ENCODE results near the gene UCHL5.
A peak's percentile ranks its signal among the peaks of the same experiment; 100 is the strongest.
"Not testable (repeated sequence)": the region's sequence is repeated elsewhere in the genome, so short reads cannot be mapped to it uniquely, and the experiment has no call there.

The UCHL5 gene

DNA sequence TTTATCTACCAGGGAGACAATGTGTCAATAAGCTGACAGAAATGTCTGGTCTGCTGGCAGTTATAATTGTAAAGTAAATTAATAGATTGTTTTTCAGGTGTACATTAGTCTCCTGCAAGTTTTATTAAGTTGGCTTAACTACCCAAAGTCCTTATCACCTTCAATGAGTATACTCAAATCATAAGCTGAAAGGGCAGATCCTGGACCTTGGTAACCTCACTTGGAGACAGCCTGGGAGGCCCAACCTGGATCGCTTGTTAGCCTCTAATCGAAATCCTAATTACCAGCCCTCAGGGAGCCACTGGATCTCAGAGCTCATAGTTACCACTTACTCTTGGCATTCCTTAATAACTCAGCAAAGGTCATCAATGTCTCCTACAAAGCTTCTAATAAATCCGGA lies 49.7 kb downstream of the UCHL5 start:
- DNase-seq (ENCODE audit: low read depth), result no peak

DNA sequence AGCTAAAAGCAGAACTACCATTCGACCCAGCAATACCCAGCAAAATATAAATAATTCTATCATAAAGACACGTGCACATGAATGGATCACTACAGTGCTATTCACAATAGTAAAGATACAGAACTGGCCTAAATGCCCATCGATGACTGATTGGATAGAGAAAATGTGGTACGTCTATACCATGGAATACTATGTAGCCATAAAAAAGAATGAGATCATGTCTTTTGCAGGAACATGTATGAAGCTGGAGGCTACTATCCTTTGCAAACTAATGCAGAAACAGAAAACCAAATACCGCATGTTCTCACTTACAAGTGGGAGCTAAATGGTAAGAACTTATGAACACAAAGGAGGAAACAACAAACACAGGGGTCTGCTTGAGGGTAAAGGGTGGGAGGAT lies 53.4 kb downstream of the UCHL5 start:
- no peak for DNase-seq (ENCODE audit: low read depth)

DNA sequence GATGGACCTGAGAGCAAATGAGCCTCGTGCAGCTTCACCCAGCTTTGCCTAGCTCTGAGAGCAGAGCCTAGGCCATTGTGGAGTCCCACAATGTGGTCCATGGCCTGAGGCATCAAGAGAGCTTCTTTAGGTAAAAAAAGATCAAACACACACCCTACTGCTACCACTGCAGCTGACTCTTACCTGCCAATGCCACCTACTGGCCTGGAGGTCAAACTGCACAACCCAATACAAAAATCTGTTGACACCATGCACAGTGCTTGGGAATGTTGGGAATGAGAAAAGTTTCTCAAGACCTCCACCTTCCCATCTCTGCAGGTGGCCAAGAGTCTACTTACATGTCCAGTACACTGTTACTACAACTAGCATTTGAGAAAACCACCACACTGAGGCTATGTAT lies 60.6 kb downstream of the UCHL5 start:
- no peak for DNase-seq (ENCODE audit: low read depth)

DNA sequence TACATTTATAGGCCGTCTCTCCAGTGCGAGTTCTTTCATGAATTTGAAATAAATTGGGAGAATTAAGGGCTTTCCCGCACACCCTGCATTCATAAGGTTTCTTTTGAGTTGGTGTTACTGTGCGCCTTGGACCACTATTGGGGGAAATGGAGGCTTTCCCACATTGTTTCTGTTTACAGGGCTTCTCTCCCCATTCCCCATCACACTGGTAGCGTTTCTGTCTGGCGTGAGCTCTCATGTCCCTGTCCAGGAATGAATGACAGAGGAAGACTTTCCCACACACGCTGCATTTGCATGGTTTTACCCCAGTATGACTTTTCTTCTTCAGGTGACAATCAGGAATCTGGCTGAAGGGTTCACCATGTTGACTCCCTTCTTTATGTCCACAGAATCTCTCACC lies 65.0 kb downstream of the UCHL5 start:
- DNase-seq (ENCODE audit: low read depth), result no peak

DNA sequence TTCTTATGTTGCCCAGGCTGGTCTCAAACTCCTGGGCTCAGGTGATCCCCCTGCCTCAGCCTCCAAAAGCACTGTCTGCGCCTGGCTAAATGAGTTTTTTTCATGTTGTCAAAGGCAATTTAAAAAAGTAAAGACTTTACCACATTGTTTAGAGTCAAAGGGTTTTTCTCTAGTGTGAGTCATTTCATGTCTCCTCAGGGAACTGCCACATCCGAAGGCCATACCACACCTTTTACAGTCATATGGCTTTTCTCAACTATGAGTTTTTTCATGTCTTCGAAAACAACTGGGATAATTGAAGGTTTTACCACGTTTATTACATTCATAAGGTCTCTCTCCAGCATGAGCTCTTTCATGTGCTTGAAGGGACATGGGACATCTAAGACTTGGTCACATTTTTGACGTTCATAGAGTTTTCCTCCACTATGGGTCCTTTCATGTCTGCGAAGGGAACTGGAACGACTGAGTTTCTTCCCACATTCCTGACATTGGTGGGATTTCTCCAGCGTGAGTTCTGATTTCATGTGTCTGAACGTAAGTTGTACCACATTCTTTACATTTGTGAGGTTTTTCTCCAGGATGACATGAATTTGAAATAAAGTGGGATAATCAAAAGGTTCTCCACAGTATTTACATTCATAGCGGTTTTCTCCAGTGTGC lies 65.6 kb downstream of the UCHL5 start:
- no peak for DNase-seq (ENCODE audit: low read depth)

DNA sequence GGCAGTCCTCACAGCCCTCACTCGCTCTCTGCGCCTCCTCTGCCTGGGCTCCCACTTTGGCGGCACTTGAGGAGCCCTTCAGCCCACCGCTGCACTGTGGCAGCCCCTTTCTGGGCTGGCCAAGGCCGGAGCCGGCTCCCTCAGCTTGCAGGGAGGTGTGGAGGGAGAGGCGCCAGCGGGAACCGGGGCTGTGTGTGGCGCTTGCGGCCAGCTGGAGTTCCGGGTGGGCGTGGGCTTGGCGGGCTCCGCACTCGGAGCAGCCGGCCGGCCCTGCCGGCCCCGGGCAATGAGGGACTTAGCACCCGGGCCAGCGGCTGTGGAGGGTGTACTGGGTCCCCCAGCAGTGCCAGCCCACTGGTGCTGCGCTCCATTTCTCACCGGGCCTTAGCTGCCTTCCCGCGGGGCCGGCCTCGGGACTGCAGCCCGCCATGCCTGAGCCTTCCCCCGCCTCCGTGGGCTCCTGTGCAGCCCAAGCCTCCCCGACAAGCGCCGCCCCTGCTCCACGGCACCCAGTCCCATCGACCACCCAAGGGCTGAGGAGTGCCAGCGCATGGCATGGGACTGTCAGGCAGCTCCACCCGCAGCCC lies 72.3 kb downstream of the UCHL5 start:
- not testable (repeated sequence) for DNase-seq (ENCODE audit: low read depth)

DNA sequence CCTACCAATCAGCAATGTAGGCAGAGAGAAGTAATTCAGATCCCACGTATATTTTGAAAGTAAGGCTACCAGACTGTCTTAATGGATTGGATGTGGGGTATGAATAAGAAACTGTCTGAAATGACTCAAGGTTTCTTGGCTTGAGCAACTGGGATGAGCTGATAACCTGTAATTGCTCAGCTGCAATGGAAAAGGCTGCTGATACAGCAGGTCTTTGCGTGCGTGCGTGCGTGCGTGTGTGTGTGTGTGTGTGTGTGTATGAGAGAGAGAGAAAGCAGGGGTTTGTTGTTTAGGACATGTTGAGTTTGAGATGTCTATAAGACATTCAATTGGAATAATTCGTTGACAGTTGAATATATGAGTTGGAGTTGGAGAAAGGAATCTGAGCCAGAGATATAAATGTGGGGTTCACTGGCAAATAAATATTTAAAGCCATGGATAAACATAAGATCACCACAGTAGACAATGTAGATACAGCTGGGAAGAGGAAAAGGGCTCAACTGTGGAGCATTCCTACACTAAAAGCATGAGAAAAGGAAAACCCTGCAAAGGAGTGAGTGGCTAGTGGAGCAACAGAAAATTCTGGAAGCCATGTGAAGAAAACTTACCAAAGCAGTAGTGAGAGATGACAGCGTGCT lies 72.9 kb downstream of the UCHL5 start:
- DNase-seq (ENCODE audit: low read depth), result no peak

DNA sequence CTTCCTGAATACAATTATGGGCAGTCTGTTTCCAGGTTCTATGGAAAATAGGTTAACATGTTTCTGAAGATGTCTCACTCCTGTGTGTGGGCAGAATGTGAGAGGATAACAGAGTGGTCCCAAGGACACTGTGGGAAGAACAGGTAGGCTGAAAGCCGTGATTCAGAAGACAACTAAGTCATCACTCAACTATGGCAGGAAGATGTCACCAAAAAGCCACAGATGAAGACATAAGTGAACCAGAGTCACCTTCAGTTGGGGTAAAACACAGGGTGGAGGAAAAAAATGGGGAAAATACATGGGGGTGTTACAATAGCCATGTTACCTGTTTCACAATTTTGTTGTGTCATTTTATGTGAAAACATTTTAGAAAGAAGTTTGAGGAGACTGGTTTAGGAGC lies 75.1 kb downstream of the UCHL5 start:
- no peak for DNase-seq (ENCODE audit: low read depth)

DNA sequence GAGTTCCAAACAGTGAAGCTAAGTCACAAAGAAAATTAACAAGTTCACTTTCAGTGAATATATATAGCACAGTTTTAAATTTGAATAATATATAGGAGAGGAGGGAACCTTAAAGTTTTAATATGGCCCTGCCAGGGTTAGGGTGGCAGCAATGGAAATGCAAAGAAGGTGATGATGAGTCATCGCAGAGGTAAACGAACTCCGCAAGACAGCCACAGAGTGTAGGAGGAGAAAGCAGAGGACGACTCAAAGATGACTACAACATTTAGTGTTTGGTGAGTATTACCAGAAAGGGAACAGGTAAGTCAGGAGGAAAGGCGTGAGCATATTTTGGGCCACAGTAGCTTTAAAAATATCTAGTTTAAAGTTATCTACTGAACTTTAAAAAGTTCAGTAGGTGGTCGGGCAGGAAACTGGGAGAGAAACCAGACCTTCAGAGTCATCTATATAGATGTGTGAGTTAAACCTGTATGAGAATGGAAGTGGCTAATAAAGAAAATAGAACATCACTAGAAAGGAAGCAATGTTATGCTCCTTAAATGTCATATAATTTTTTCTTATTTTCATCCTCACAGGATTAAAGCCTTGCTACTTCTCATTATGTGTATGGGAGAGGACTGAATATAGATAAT lies 75.7 kb downstream of the UCHL5 start:
- no peak for DNase-seq (ENCODE audit: low read depth)

DNA sequence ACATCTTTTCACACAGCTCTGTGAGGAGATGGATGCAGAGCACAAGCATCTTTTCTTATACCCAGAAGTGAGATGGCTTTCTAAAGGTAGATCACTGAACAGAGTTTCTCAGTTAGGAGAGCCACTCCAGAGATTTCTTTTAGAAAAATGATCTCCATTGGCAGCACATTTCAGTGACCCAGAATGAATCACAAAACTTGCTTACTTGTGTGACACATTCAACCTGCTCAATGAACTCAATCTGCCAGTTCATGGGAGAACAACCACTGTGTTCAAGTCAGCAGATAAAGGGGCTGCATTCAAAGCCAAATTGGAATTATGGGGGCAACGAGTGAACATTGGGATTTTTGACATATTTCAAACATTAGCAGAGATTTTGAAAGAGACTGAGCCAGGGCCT lies 78.3 kb downstream of the UCHL5 start:
- no peak for DNase-seq (ENCODE audit: low read depth)

DNA sequence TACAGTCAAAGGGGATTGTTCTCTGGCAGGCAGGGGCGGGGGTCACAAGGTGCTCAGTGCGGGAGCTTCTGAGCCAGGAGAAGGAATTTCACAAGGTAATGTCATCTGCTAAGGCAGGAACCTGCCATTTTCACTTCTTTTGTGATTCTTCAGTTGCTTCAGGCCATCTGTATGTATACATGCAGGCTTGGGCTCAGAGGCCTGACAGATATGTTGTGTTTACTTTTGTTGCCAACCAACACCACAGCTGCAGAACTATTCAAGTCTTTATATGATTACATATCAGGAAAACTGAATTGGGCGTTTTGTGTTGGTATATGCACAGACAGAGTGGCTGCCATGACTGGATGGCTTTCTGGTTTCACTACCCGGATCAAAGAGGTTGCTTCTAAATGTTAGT lies 78.8 kb downstream of the UCHL5 start:
- not testable (repeated sequence) for DNase-seq (ENCODE audit: low read depth)

DNA sequence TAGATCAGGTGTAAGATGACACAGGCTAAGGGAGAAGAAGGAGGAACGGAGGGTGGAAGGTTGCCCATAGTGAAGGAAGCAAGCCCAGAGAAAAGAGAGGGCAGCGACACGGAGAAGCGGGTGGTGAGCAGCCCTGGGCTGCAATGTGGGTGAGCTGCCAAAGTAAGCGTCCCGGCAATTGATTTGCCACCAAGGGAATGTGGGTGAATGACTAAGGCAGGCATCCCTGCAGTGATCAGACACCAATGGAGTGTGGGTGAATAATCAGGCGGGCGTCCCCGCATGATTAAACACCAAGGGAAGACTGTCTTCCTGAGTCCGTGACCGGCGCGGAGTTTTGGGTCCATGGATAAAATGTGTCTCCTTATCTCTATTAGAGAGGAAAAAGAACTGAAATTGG lies 79.6 kb downstream of the UCHL5 start:
- no peak for DNase-seq (ENCODE audit: low read depth)

DNA sequence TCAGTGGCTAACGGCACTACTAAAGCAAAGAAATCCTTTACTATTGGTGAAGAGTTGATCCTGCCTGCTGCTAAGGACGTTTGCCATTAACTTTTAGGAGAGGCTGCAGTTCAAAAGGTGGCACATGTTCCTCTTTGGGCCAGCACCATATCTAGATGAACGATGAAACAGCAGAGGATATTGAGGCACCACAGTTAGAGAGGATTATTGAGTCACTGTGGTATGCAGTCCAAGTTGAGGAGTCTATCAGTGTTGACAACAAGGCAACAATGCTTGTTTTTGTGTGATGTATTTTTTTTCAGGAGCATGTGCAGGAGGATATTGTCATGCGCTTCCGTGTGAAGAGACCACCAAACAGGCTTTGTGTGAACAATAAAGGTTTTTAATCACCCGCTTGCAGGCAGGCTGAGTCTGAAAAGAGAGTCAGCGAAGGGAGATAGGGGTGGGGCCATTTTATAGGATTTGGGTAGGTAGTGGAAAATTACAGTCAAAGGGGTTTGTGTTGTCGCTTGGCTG lies 80.9 kb downstream of the UCHL5 start:
- no peak for DNase-seq (ENCODE audit: low read depth)

DNA sequence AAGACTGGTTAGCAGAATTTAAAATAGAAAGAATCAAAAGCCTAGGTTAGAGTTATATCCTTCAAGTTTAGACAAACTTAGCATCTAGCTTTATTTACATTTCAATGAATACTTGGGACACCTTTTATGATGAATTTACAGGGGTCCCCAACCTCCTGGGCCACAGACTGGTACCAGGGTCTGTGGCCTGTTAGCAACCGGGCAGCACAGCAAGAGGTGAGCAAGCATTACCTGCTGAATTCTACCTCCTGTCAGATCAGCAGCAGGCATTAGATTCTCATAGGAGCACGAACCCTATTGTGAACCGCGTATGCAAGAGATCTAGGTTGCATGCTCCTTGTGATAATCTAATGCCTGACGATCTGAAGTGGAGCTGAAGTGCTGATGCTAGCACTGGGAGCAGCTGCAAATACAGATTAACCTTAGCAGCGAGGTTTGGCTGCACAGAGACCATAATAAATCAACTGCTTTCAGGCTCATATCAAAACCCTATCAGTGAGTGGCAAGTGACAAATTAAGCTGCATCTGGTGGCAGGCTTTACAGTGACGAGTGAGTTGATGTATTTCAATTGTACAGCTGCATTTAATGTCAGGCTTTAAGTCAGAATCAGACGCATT lies 82.0 kb downstream of the UCHL5 start:
- DNase-seq (ENCODE audit: low read depth), result no peak

DNA sequence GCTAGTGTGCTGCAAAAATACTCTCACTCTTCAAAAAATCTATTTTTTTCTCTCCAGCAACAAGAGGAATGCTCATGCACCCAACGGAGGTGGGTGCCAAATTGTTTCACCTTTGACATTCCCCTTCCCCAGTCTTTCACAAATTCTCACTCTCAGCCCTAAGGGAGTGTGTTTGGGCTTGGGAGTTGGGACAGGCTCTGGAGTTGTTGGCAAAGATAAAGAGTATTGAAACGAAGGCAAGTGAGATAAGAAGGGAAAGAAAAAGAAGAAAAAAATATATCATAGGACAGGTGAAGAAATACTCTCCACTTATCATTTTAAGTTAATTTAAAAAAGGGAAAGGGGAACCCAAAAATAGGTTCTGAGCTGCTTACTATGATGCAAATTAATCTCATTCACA lies 82.6 kb downstream of the UCHL5 start:
- no peak for DNase-seq (ENCODE audit: low read depth)

DNA sequence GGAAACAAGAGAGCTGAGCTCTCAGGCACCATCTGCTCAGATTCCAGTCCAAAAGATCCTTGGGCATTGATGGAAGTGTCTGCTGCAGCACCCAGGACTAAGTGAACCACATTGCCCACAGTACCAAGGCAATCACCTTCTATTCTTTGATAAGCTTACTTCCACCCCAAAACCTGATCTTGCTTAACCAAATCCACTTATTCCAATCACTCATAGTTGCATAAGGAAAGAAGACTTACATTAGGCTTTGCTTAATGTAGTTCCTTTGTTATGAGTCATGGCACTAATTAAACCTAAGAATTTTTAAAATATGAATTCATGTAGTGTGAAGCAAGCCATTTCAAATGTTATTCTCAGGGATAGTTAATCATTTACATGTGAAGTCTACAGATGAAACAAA lies 84.5 kb downstream of the UCHL5 start:
- peak; percentile 11 for DNase-seq (ENCODE audit: low read depth)

DNA sequence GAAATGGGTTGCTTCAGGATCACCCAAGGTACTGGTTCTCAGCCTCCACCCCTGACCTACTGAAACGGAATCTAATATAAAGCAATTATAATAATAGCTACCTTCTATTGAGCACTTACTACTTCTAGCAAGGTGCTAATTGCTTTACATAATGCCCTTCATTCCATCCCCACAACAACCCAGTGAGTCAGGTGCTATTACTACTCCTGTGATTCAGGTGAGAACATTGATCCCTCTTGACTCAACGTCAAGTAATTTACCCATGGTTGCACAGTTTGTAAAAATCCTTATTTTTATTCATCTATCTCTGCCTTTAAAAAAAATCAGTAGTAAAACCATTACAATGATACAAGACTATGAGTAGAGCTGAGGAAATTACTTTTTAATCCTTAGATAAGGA lies 85.2 kb downstream of the UCHL5 start:
- no peak for DNase-seq (ENCODE audit: low read depth)

DNA sequence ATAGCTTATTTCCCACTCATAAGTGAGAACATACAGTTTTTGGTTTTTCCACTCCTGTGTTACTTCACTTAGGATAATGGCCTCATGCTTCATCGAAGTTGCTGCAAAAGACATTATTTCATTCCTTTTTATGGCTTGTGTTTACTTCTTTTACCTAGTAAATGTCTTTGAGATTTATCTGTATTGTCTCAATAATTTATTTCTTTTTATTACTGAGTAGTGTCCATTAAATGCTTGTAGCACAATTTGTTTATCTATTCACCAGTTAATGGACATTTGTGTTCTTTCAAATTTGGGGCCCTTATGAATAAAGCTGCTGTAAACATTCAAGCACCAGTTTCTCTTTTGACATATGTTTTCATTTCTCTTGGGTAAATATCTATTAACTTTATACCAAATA lies 86.0 kb downstream of the UCHL5 start:
- DNase-seq (ENCODE audit: low read depth), result no peak

DNA sequence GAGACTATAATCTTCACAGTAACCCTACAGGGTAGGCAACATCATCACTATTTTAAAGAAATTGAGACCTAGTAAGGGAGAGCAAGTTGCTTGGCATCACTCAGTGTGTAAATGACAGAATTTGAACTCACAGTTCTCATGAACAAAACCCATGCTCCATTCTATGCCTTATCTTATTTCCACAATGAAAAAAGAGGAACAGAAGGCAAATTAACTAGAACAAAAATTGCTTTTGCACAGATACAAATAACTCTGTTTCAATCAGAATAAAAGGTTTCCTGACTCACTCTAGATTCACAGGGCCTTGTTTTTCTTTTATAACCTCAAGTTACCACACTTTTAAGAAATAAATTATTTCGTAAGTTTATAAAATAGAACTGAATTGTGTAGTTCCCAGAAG lies 90.1 kb downstream of the UCHL5 start:
- DNase-seq (ENCODE audit: low read depth), result no peak

DNA sequence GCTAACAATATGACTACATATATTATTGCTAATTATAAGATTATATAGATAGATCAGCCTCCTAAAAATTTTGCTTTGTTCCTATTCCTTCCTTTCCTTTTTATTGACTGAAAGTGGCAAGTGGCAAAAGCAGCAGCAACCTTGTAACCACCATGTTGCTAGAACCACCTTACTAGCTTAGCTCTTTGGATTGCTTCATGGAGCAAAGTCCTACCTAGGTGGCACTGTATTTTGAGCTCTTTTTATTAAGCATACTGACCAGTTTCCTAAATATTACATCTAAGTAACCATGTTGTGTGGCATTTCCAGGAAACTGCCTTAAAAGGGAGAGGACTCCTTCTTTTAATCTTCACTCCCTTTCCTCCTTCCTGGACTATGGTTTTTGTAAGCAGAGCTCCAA lies 90.8 kb downstream of the UCHL5 start:
- DNase-seq (ENCODE audit: low read depth), result no peak

DNA sequence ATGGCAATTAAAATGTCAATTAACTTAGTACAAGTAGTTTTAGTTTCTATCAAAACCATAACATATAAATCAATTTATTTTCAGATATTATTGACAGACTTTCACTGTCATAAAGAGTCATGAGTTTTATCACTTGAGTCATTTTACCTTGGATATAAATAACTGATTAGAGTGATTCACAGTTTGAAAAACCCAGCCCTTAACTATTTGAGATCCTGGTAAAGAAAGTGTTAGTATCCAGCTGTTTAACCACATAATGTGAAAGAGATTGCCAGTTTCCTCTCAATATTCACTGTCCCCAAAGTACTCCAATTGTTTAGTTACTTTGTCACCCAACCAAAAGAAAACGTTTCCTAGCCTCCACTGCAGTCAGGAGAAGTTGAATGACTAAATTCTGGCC lies 91.3 kb downstream of the UCHL5 start:
- no peak for DNase-seq (ENCODE audit: low read depth)

DNA sequence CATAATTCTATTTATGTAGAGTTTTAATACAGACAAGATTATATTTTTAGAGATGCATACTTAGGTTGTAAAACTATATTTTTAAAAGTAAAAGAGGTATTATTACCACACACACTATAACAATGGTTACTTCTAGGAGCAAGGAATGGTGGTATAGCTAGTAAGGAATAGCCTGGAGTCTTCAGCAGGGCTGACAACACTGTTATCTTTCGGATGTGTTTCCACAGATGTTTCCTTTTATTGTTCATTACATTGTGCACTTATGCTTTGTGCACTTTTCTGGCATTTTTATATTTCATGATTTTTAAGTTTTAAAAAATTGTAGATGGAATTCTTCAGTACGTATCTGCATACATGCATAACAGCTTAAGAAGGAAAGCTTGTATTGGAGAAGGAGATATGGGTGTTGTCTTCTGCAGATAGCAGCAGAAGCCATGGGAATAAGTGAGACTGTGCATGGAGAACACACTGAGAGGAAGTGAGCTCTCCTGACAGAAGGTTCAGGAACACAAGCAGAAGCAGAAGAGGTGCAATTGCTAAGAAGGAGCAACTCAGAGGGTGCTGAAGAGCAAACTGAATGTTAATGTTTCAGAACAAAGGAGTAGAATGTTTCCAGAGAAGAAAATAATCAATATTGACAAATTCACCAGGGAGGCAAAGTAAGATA lies 91.8 kb downstream of the UCHL5 start:
- DNase-seq (ENCODE audit: low read depth), result no peak
